KBM-7 (cell line): ENCODE measurements around the gene VCP.
"Not testable (repeated sequence)": the region's sequence is repeated elsewhere in the genome, so short reads cannot be mapped to it uniquely, and the experiment has no call there.

Experiments used
- DNase-seq: peaks from one replicate; pipeline ENCODE4 v3.0.0-alpha.2; 2015
- in situ Hi-C: fragments of 300-500 bp; cut with MboI; formaldehyde crosslinking; loops from 2 replicates; pipeline ENCODE4 v1.14.3; 2020; ENCODE audit warnings: low sequenced_read_pairs, low pct_unique_long_range_greater_than_20kb, mixed read lengths

Gene VCP

GRCh38 chr9:35035851-35036701 lies 36.3 kb downstream of the VCP start:
- no peak for DNase-seq
- in situ Hi-C loops = no loop called here

DNA sequence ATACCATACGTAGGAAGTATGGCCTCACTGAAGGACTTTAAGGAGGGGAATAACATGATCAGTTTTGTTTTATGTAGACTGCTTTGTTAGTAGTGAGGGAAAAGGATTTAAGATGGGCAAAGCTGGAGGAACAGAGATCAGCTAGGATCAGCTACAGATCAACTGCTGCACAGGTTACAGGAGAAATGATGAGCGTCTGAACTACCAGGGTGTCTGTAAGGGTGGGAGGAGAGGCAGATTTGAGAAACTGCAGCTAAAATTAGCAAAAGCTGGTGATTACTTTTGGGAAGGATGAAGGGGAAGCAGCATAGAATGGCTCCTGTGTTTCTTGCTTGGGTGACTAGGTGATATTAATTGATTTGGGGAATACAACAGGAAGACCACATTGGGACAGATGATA lies 39.3 kb downstream of the VCP start:
- in situ Hi-C loops = no loop called here

GRCh38 chr9:35029852-35030251 lies 42.6 kb downstream of the VCP start:
- in situ Hi-C loops = no loop called here
- no peak for DNase-seq

More for the DNA sequence above, 39.3 kb downstream of the VCP start:
- DNase-seq = no peak

DNA sequence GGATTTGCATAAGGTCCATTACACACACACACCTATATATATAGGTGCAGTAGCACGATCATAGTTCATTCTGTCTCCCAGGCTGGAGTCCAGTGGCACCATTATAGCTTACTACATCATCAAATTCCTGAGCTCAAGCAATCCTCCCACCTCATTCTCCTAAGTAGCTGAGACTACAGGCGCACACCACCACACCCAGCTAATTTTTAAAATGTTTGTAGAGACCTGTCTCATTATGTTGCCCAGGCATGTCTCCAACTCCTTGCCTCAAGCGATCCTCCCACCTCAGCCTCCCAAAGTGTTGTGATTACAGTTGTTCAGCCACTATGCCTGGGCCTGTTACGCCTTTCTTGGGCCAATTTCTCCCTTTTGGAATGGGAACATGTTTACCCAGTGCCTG lies 43.2 kb downstream of the VCP start:
- in situ Hi-C loops = no loop called here
- DNase-seq = no peak

DNA sequence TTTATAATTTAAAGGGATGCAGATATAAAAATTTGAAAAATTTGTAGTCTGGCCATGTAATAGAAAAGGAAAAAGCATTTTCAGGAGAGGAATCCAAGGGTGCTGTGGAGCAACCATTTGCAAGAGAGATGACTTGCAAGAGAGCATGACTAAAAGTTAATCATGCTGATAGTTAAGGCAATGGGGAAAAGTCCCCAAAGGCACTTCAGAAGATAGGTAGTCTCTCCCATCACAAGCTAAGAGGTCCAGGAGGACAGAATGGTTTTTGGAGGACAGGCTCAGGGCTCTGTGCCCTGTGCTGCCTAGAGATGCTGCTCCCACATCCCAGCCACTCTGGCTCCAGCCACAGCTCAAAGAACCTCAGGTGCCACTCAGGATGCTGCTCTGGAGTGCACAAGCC lies 44.1 kb downstream of the VCP start:
- in situ Hi-C loops = no loop called here

GRCh38 chr9:35027860-35028259 lies 44.6 kb downstream of the VCP start:
- in situ Hi-C loops = no loop called here
- no peak for DNase-seq

More for the DNA sequence above, 44.1 kb downstream of the VCP start:
- DNase-seq = no peak

GRCh38 chr9:35027374-35027773 lies 45.1 kb downstream of the VCP start:
- in situ Hi-C loops = no loop called here
- DNase-seq = no peak

DNA sequence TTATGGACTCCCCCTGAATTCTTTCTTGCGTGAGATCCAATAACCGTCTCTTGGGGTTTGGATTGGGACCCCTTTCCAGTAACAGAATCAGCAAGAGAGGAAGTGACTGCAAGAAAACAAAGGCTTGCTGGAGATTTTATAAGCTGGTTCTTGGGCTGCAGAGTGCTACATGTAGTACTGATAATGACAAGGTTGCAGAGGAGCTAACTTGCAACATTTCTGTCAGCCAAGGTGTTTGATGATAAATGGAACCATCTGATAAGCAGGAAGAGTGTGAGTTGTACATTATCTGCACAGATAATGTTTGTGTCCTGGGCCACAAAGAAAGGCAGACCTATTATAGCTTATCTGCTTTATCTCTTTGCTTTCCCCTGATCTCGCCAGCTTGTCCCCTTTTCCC lies 45.8 kb downstream of the VCP start:
- in situ Hi-C loops = no loop called here
- DNase-seq = peak; percentile 85

- in situ Hi-C loops = not testable (repeated sequence)
- DNase-seq = peak; percentile 94
These were observed 49.0 kb downstream of the VCP start for GRCh38 chr9:35023443-35023842.

- no peak for DNase-seq
- in situ Hi-C loops = no loop called here
These were observed 57.9 kb downstream of the VCP start for GRCh38 chr9:35014517-35014916.

- DNase-seq = no peak
- in situ Hi-C loops = no loop called here
These were observed 62.0 kb downstream of the VCP start for GRCh38 chr9:35010351-35010958.
